DND-41 (cell line): ENCODE measurements around the gene FRK.

Experiments
- ATAC-seq: fragments of 200-7000 bp; cut with Tn5 transposase; 3 replicates; pipeline ENCODE4 v1.9.1; 2021; ENCODE audit warnings: low read depth; ENCODE audit not compliant: insufficient read depth
- DNase-seq: peaks from one replicate; pipeline ENCODE4 v3.0.0-alpha.2; 2020
- H2AFZ ChIP-seq: 2 replicates; pipeline ENCODE4 v1.6.0; 2012; ENCODE audit warnings: low read depth, low read length
- H3K27ac ChIP-seq: 2 replicates; pipeline ENCODE4 v1.5.1; 2012; ENCODE audit warnings: low read length, inconsistent platforms
- H3K27me3 ChIP-seq: fragments of 200-600 bp; sonication (generic); 2 replicates; pipeline ENCODE4 v1.6.0; 2012; ENCODE audit warnings: low read length, mild to moderate bottlenecking, inconsistent platforms; ENCODE audit not compliant: insufficient read depth, poor library complexity
- H3K36me3 ChIP-seq: 2 replicates; pipeline ENCODE4 v1.5.1; 2012; ENCODE audit warnings: low read length, inconsistent platforms; ENCODE audit not compliant: insufficient read depth
- H3K4me1 ChIP-seq: 2 replicates; pipeline ENCODE4 v1.5.1; 2012; ENCODE audit warnings: mild to moderate bottlenecking, low read length; ENCODE audit not compliant: insufficient read depth
- H3K4me2 ChIP-seq: 2 replicates; pipeline ENCODE4 v1.6.0; 2012; ENCODE audit warnings: mild to moderate bottlenecking, moderate library complexity, low read length, inconsistent platforms; ENCODE audit not compliant: insufficient read depth
- H3K4me3 ChIP-seq, 2 experiments: fragments of 200-600 bp in 1 of 2; shearing (Covaris generic) in 1 of 2; 2 replicates each; pipeline ENCODE4 v1.5.1; 2012 to 2016; ENCODE audit warnings: inconsistent platforms in 2 of 2, low read length in 2 of 2, mild to moderate bottlenecking in 2 of 2, low read depth in 1 of 2, moderate library complexity in 1 of 2
- H3K79me2 ChIP-seq: 2 replicates; pipeline ENCODE4 v1.6.0; 2012; ENCODE audit warnings: low read length, inconsistent platforms; ENCODE audit not compliant: insufficient read depth
- H3K9ac ChIP-seq: 2 replicates; pipeline ENCODE4 v1.6.0; 2012; ENCODE audit warnings: low read depth, mild to moderate bottlenecking, inconsistent platforms, low read length, moderate library complexity
- H3K9me3 ChIP-seq: 2 replicates; pipeline ENCODE4 v1.5.1; 2012; ENCODE audit warnings: low read length, moderate library complexity, mild to moderate bottlenecking, inconsistent platforms; ENCODE audit not compliant: insufficient read depth, severe bottlenecking
- H4K20me1 ChIP-seq: 2 replicates; pipeline ENCODE4 v1.6.0; 2012; ENCODE audit warnings: low read length; ENCODE audit not compliant: insufficient read depth
- CTCF ChIP-seq: IDR thresholded peaks from 2 replicates; pipeline ENCODE4 v1.5.1; 2012; ENCODE audit warnings: borderline replicate concordance, low read length, moderate library complexity, mild to moderate bottlenecking; ENCODE audit not compliant: poor library complexity, severe bottlenecking; ENCODE audit errors: extremely low read depth
- EZH2 ChIP-seq: IDR thresholded peaks from 3 replicates; pipeline ENCODE4 v1.6.1; 2012; ENCODE audit warnings: borderline replicate concordance, low read depth, mild to moderate bottlenecking, moderate library complexity, low read length, inconsistent platforms; ENCODE audit not compliant: severe bottlenecking

Gene FRK

GRCh38 chr6:115902436-115902835 is 158.3 kb downstream of the FRK start:
- no peaks in the 10 kb centered on the region for H4K20me1 ChIP-seq
- ATAC-seq (no peak), DNase-seq (no peak)
- H3K4me1 ChIP-seq = no peaks in the 10 kb centered on the region
- no peak overlapping the region for H3K4me2 ChIP-seq
- H3K27me3 ChIP-seq = no peaks in the 10 kb centered on the region
- H2AFZ ChIP-seq = no peak overlapping the region
- TF ChIP-seq CTCF (no peak), EZH2 (no peak)
- no peaks in the 10 kb centered on the region for H3K79me2 ChIP-seq
- H3K4me3 ChIP-seq = no peak overlapping the region
- no peak overlapping the region for H3K9ac ChIP-seq
- no peaks in the 10 kb centered on the region for H3K36me3 ChIP-seq
- H3K27ac ChIP-seq = no peak overlapping the region
- no peaks in the 10 kb centered on the region for H3K9me3 ChIP-seq

DNA sequence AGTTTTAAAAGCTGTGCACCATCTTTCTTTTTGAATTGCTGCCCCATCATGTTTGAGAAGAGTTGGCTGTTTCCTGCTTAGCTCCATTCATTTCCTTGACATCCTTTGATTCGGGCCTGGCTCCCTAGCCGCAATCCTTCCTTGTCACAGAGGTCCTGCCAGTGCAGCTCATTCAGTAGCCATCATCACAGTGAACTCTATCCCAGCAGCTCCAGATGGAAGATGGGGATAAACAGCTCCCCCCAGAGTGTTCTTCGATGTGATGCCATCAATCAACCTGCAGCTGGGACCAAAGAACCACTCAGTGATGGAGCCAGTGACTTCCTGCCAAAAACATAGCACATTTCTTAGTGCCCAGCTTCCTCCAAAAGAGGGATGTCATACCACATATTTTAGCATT is 158.8 kb downstream of the FRK start:
- Histone ChIP-seq H3K9ac (no peak overlapping the region), H3K36me3 (no peaks in the 10 kb centered on the region), H3K4me1 (no peaks in the 10 kb centered on the region), H4K20me1 (no peaks in the 10 kb centered on the region), H3K9me3 (no peaks in the 10 kb centered on the region), H2AFZ (no peak overlapping the region), H3K4me3 (no peak overlapping the region), H3K79me2 (no peaks in the 10 kb centered on the region), H3K27me3 (no peaks in the 10 kb centered on the region), H3K27ac (no peak overlapping the region), H3K4me2 (no peak overlapping the region)
- DNase-seq (no peak), ATAC-seq (no peak)
- no peak for TF ChIP-seq EZH2
- TF ChIP-seq CTCF = no peak

DNA sequence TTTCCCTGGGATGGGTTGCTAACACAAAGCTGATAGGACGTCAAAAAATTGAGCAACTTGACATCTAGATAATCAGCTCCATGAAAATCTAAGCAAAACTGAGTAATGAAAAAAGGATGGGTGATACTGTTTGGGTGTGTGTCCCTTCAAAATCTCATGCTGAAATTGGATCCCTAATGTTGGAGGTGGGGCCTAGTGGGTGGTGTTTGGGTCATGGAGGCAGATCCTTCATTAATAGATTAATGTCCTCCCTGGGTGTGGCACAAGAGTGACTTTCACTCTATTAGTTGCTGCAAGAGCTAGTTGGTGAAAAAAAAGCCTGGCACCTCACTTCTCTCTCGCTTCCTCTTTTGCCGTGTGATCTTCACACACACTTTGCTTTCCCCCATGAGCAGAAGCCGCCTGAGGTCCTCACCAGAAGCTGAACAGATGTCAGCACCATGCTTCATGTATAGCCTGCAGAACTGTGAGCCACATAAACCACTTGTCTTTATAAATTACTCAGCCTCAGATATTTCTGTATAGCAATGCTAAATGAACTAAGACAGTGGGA is 160.9 kb downstream of the FRK start:
- no peaks in the 10 kb centered on the region for H3K79me2 ChIP-seq
- no peaks in the 10 kb centered on the region for H3K36me3 ChIP-seq
- H3K9me3 ChIP-seq = no peaks in the 10 kb centered on the region
- no peaks in the 10 kb centered on the region for H4K20me1 ChIP-seq
- no peaks in the 10 kb centered on the region for H3K4me1 ChIP-seq
- no peak overlapping the region for H3K9ac ChIP-seq
- TF ChIP-seq EZH2 (no peak), CTCF (no peak)
- no peak for DNase-seq
- no peak for ATAC-seq
- no peak overlapping the region for H2AFZ ChIP-seq
- no peaks in the 10 kb centered on the region for H3K27me3 ChIP-seq
- no peak overlapping the region for H3K4me2 ChIP-seq
- no peak overlapping the region for H3K4me3 ChIP-seq
- no peak overlapping the region for H3K27ac ChIP-seq

GRCh38 chr6:115898246-115898645 is 162.4 kb downstream of the FRK start:
- no peaks in the 10 kb centered on the region for H3K27me3 ChIP-seq
- H3K36me3 ChIP-seq = no peaks in the 10 kb centered on the region
- no peaks in the 10 kb centered on the region for H3K4me1 ChIP-seq
- no peaks in the 10 kb centered on the region for H4K20me1 ChIP-seq
- no peak overlapping the region for H3K4me2 ChIP-seq
- H3K27ac ChIP-seq = no peak overlapping the region
- DNase-seq (no peak), ATAC-seq (no peak)
- TF ChIP-seq CTCF (no peak), EZH2 (no peak)
- no peaks in the 10 kb centered on the region for H3K9me3 ChIP-seq
- H3K79me2 ChIP-seq = no peaks in the 10 kb centered on the region
- H3K9ac ChIP-seq = no peak overlapping the region
- H3K4me3 ChIP-seq = no peak overlapping the region
- no peak overlapping the region for H2AFZ ChIP-seq
